Superior temporal gyrus (tissue), 1 donor: Measurements from ENCODE around the gene SPG7.
A peak's percentile ranks its signal among the peaks of the same experiment; 100 is the strongest.

Experiments
- DNase-seq: peaks from one replicate; pipeline ENCODE4 v3.0.0-alpha.2; 2016; ENCODE audit errors: extremely low spot score

The SPG7 gene

GRCh38 chr16:89547291-89547690 lies 39.1 kb downstream of the SPG7 start:
- DNase-seq, result no peak

- no peak for DNase-seq
These were observed 39.7 kb downstream of the SPG7 start for GRCh38 chr16:89547860-89548259.

GRCh38 chr16:89548344-89549006 lies 40.3 kb downstream of the SPG7 start:
- no peak for DNase-seq

GRCh38 chr16:89549007-89549700 lies 41.0 kb downstream of the SPG7 start:
- no peak for DNase-seq

DNA sequence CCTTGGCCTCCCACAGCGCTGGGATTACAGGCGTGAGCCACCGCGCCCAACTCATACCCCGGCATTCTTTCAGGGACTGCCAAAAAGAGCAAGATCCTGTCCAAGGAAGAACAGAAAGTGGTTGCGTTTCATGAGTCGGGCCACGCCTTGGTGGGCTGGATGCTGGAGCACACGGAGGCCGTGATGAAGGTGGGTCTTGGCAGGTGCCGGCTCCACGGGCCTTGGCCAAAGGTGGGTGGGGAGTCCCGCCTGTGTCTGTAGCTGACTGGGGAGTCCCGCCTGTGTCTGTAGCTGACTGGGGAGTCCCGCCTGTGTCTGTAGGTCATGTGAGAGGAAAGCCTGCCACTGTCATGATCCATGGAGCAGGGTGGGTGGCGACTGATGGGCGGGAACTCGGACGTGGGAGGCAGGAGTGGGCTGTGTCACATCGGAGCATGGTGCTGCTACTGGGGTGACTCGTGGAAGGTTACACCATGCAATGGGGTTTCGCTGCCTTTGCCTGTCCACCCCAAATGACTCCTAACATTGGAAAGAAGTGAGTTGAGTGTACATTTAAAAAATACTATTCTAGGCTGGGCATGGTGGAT lies 42.3 kb downstream of the SPG7 start:
- DNase-seq, result no peak

DNA sequence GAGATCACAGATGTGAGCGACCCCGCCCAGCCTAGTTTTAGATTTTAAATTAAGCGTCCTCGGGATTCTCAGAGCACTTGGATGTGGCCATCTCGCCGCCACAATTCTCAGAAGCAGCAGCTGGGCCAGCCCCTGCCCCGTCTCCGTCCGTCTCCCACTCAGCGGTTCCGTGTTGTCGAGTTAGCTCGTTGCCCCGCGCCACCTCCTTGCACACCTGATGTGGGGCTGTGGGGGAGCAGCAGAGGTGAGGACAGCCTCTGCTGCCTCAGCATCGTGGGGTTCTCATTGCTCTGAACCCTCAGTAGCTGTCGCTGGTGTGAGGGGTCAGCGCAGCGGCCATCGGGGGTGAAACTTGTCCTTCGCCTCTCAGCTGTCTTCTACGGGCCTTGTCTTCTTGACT lies 44.1 kb downstream of the SPG7 start:
- DNase-seq, result no peak

DNA sequence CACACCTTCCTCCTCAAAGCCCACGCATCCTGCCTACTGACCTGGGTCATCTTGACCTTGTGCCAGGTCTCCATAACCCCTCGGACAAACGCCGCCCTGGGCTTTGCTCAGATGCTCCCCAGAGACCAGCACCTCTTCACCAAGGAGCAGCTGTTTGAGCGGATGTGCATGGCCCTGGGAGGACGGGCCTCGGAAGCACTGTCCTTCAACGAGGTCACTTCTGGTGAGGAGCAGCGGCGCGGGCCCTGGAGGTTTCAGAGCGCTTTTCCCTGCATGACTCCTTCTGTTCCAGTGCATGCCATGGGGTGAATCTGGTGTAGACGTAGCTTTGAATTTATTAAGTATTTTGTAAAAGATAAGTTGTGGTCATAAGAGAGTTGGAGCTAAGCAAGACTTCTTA lies 44.7 kb downstream of the SPG7 start:
- DNase-seq, result no peak

DNA sequence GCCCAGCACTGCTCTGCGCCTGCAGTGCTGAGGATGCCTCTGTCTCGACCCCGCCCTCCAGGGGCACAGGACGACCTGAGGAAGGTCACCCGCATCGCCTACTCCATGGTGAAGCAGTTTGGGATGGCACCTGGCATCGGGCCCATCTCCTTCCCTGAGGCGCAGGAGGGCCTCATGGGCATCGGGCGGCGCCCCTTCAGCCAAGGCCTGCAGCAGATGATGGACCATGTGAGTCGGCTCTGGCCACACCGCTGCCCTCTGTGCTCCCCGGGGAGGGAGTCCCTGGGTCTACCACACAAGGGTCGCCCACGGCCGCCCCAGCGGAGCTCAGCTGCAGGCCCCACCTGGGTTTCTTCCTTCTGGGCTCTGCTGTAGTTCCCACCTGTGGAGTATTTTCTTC lies 45.5 kb downstream of the SPG7 start:
- DNase-seq, result no peak

DNA sequence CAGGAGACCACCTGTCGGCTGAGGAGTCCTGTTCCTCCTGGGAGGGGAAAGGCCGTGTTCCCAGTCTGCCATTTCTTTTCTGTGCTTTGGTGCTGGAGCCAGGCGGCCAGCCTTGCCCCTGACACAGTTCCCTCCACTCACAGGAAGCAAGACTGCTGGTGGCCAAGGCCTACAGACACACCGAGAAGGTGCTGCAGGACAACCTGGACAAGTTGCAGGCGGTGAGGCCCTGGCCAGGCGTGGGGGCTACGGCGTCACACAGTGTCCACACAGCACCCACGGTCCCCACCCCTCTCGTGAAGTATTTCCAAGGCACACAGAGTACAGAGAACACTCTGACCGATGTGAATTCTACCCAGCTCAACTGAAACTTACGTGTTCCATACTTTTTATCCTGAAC lies 46.1 kb downstream of the SPG7 start:
- DNase-seq, result no peak

DNA sequence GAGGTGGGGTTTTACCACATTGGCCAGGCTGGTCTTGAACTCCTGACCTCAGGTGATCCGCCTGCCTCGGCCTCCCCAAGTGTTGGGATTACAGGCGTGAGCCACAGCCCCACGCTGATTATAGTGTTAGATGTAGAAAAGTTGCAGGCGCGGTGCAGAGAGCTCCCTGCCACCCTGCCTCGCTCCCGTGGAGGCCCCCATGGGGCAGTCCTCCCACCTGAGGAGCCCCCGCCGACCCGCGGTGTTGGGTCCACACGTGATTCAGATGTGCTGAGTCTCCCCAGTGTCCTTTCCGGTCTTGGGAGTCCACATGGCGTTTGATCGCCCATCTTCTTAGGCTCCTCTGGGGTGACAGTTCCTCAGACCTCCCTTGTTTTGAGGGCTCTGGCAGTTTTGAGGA lies 47.1 kb downstream of the SPG7 start:
- no peak for DNase-seq

- no peak for DNase-seq
These were observed 47.6 kb downstream of the SPG7 start for GRCh38 chr16:89555780-89556179.

DNA sequence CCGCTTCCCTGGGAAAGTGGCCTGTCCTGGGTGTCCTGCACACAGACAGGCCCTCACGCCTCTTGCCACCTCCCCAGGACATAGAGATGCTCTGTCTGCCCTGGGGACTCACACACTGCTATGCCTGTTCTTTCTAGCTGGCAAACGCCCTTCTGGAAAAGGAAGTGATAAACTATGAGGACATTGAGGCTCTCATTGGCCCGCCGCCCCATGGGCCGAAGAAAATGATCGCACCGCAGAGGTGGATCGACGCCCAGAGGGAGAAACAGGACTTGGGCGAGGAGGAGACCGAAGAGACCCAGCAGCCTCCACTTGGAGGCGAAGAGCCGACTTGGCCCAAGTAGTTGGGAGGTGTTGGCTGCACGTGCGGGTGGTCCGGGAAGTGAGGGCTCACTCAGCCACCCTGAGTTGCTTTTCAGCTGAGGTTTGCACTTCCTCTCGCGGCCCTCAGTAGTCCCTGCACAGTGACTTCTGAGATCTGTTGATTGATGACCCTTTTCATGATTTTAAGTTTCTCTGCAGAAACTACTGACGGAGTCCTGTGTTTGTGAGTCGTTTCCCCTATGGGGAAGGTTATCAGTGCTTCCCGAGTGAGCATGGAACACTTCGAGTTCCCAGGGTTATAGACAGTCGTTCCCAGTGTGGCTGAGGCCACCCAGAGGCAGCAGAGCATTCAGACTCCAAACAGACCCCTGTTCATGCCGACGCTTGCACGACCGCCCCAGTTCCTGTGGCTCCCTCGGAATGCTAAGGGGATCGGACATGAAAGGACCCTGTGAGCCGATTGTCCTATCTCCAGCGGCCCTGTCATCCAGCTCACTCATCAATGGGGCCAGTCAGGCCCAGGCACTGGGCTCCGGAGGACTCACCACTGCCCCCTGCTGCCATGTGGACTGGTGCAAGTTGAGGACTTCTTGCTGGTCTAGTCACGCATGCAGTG lies 48.8 kb downstream of the SPG7 start:
- DNase-seq, result peak; percentile 93

- no peak for DNase-seq
These were observed 49.7 kb downstream of the SPG7 start for GRCh38 chr16:89557690-89558490.

- peak; percentile 97 for DNase-seq
These were observed 52.4 kb downstream of the SPG7 start, which contains the start of gene RPL13 for GRCh38 chr16:89560378-89561141. Gene RPL13, plus strand, starts transcription at chr16:89560682. Its CDS starts 278 bp downstream, at chr16:89560960.

DNA sequence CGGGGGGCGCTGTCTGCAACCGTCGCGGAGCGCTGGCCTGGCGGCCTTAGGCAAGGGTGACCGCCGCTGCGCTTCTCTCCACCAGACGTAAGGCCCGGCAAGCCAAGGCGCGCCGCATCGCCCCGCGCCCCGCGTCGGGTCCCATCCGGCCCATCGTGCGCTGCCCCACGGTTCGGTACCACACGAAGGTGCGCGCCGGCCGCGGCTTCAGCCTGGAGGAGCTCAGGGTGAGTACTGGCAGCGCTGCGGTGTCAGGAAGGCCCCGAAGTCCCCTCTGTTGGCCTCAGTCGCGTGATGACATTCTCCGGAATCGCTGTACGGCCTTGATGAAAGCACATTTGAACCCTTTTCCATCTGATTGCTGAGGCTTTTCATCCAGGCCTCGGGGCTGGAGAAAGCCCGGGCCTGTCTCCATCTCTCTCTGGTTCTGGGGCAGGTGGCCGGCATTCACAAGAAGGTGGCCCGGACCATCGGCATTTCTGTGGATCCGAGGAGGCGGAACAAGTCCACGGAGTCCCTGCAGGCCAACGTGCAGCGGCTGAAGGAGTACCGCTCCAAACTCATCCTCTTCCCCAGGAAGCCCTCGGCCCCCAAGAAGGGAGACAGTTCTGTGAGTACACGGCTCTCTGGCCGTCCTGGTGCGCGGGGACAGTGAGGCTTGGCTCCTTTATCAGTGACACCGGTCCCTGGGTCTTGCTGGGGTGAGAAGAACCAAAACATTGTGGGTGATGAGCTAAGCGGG lies 53.1 kb downstream of the SPG7 start:
- DNase-seq, result no peak

- DNase-seq, result no peak
These were observed 53.8 kb downstream of the SPG7 start for GRCh38 chr16:89561884-89562599.

GRCh38 chr16:89562939-89563338 lies 54.7 kb downstream of the SPG7 start:
- DNase-seq, result no peak

GRCh38 chr16:89563639-89564392 lies 55.6 kb downstream of the SPG7 start:
- DNase-seq, result no peak
